Ectodermal cell (in vitro differentiated cells): ENCODE measurements around the gene SEPTIN5.

Experiments
- H3K27ac ChIP-seq: 2 replicates; pipeline ENCODE4 v1.7.0; 2013; ENCODE audit warnings: mild to moderate bottlenecking, low read depth, low read length; ENCODE audit not compliant: insufficient read depth, poor library complexity, severe bottlenecking
- H3K27me3 ChIP-seq: 2 replicates; pipeline ENCODE4 v1.7.0; 2013; ENCODE audit warnings: mild to moderate bottlenecking, low read length; ENCODE audit not compliant: insufficient read depth, control insufficient read depth, poor library complexity, severe bottlenecking
- H3K36me3 ChIP-seq: one replicate; pipeline ENCODE4 v1.7.0; 2013; ENCODE audit warnings: low read length; ENCODE audit not compliant: control insufficient read depth, insufficient read depth
- H3K4me1 ChIP-seq: one replicate; pipeline ENCODE4 v1.7.0; 2013; ENCODE audit warnings: low read length; ENCODE audit not compliant: control insufficient read depth, insufficient read depth
- H3K4me3 ChIP-seq: 2 replicates; pipeline ENCODE4 v1.7.0; 2013; ENCODE audit warnings: low read depth, low read length, control low read depth; ENCODE audit not compliant: insufficient read depth
- H3K9me3 ChIP-seq: 2 replicates; pipeline ENCODE4 v1.7.0; 2013; ENCODE audit warnings: mild to moderate bottlenecking, low read length, moderate library complexity; ENCODE audit not compliant: control insufficient read depth
- WGBS, 2 experiments: methylation state at CpG; one replicate each; pipeline ENCODE4 v1.1.7; 2013; ENCODE audit warnings: missing lambda C conversion rate in 2 of 2; 5-methylcytosine and 5-hydroxymethylcytosine counted together

The SEPTIN5 gene

GRCh38 chr22:19770349-19771220 is 56.3 kb downstream of the SEPTIN5 start:
- no peaks in the 10 kb centered on the region for H3K36me3 ChIP-seq
- H3K9me3 ChIP-seq, result no peaks in the 10 kb centered on the region
- no peak overlapping the region for H3K27ac ChIP-seq
- H3K27me3 ChIP-seq, result peaks cover 72% of the 10 kb centered on the region
- peaks cover 15% of the 10 kb centered on the region for H3K4me1 ChIP-seq
- 88 to 90% methylated on average over 25 of the region's 25 CpGs for WGBS, 2 experiments
- H3K4me3 ChIP-seq, result no peak overlapping the region

- Histone ChIP-seq H3K4me1 (peaks cover 10% of the 10 kb centered on the region), H3K4me3 (no peak overlapping the region), H3K9me3 (no peaks in the 10 kb centered on the region), H3K27ac (no peak overlapping the region), H3K27me3 (peaks cover 54% of the 10 kb centered on the region), H3K36me3 (no peaks in the 10 kb centered on the region)
- WGBS, 2 experiments, result 90 to 93% methylated on average over 4 of the region's 4 CpGs
Observed at GRCh38 chr22:19772422-19772672, 58.0 kb downstream of the SEPTIN5 start.
